Endothelial cell (in vitro differentiated cells): Measurements from ENCODE around the gene SYT15. TPM values are rescaled to one million over a fixed set of nuclear protein-coding genes. Genes with fewer than 3 reads are reported as not detected.
"Not testable (repeated sequence)": the region's sequence is repeated elsewhere in the genome, so short reads cannot be mapped to it uniquely, and the experiment has no call there.

Source experiments
- DNase-seq: peaks from one replicate; pipeline ENCODE4 v3.0.0; 2021; ENCODE audit warnings: low spot score
- H3K27ac Mint-ChIP-seq: one replicate; pipeline ENCODE4 v1.8.0; 2021; ENCODE audit warnings: mixed read lengths, inconsistent platforms; ENCODE audit not compliant: unreplicated experiment
- H3K27me3 Mint-ChIP-seq: one replicate; pipeline ENCODE4 v1.8.0; 2021; ENCODE audit warnings: mild to moderate bottlenecking, moderate library complexity, mixed read lengths, inconsistent platforms; ENCODE audit not compliant: unreplicated experiment
- H3K36me3 Mint-ChIP-seq: one replicate; pipeline ENCODE4 v1.8.0; 2021; ENCODE audit warnings: mild to moderate bottlenecking, low read depth, mixed read lengths, inconsistent platforms; ENCODE audit not compliant: unreplicated experiment
- H3K4me1 Mint-ChIP-seq: one replicate; pipeline ENCODE4 v1.8.0; 2021; ENCODE audit warnings: mild to moderate bottlenecking, mixed read lengths, inconsistent platforms; ENCODE audit not compliant: unreplicated experiment
- H3K4me3 Mint-ChIP-seq: one replicate; pipeline ENCODE4 v1.8.0; 2021; ENCODE audit warnings: mild to moderate bottlenecking, mixed read lengths, inconsistent platforms; ENCODE audit not compliant: unreplicated experiment
- H3K9me3 Mint-ChIP-seq: one replicate; pipeline ENCODE4 v1.8.0; 2021; ENCODE audit warnings: mixed read lengths, inconsistent platforms; ENCODE audit not compliant: unreplicated experiment
- total RNA-seq: library from RNA; stranded (reverse); fragmentation: NEBNext Ultra II Directional; extraction: Animal tissue kit (Norgen Biotek cat#: 25700); gene quantifications from one replicate; pipeline ENCODE4 v1.2.1, GENCODE V29; 2021; ENCODE audit not compliant: unreplicated experiment

Gene SYT15
- total RNA-seq, 1 donor from 2014 or later: 0.77 TPM

DNA sequence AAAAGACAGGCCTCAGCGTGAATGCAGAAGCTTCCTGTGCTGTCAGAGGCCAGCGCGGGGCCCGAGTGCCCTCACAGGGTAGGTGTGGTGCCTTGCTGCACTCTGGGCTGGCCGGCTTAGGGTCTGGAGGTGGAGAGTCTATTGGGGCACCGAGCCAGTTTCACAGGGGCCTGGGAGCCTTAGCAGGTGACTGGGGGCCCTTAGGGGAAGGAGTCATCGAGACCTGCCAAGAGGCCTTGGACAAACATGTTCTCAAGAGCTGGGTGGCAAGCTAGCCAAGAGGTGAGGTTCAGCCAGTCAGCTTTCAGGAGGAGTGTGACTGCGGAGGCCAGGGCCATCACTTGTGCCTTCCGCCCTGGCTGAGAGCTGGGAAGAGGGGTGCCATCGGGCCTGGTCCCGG lies 3.6 kb downstream of the SYT15 start:
- DNase-seq, H3K9me3 Mint-ChIP-seq, H3K4me1 Mint-ChIP-seq, H3K27me3 Mint-ChIP-seq, H3K4me3 Mint-ChIP-seq, H3K27ac Mint-ChIP-seq, H3K36me3 Mint-ChIP-seq: not testable (repeated sequence)

- H3K4me3 Mint-ChIP-seq, H3K36me3 Mint-ChIP-seq, H3K9me3 Mint-ChIP-seq, H3K27me3 Mint-ChIP-seq, DNase-seq, H3K27ac Mint-ChIP-seq, H3K4me1 Mint-ChIP-seq: not testable (repeated sequence)
Observed at GRCh38 chr10:46584196-46584595, 5.3 kb downstream of the SYT15 start.

DNA sequence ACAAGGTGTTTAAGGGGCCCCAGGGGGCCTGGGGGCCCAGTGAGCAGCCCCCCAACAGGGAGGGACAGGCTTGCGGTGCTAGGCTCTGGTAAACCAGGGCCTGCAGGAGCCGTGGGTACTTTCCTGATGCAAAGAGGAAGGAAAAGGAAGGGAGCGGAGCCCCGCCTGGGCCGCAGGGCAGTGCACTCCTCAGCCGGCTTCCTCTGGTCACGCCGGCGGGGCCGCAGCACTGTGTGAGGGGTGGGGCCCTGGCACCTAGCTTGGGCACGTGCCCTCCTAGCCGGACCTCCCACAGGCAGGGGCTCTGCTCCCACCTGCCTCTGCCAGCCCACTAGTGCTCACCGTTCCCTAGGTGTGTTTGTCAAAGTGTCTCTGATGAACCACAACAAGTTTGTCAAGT lies 6.3 kb downstream of the SYT15 start:
- H3K27ac Mint-ChIP-seq, DNase-seq, H3K4me1 Mint-ChIP-seq, H3K27me3 Mint-ChIP-seq, H3K9me3 Mint-ChIP-seq, H3K4me3 Mint-ChIP-seq, H3K36me3 Mint-ChIP-seq: not testable (repeated sequence)

- H3K36me3 Mint-ChIP-seq, H3K4me1 Mint-ChIP-seq, H3K4me3 Mint-ChIP-seq, H3K27me3 Mint-ChIP-seq, DNase-seq, H3K9me3 Mint-ChIP-seq, H3K27ac Mint-ChIP-seq: not testable (repeated sequence)
Observed at GRCh38 chr10:46587546-46587945, 8.6 kb downstream of the SYT15 start.

- H3K27me3 Mint-ChIP-seq, H3K4me1 Mint-ChIP-seq, DNase-seq, H3K27ac Mint-ChIP-seq, H3K4me3 Mint-ChIP-seq, H3K36me3 Mint-ChIP-seq, H3K9me3 Mint-ChIP-seq: not testable (repeated sequence)
Observed at GRCh38 chr10:46588221-46588620, 9.3 kb downstream of the SYT15 start.

DNA sequence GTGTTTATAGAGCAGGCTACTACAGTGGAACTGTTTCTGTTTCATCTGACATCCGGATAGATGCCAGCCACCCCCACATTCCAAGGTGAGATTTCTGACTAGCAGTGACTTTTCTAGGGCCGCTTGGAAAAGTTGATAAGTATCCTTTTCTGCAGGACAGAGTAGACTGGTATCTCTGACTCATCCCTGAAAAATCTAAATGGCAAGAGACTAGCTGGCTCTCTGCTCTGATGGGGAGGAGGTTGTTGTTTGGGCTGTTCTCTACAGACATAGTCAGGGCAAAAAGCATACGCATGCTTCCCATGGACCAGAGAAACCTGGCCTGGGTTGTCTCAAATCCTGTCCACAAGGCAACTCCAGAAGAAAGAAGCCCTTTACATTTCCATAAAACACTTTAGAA lies 10.7 kb downstream of the SYT15 start:
- not testable (repeated sequence) for H3K4me3 Mint-ChIP-seq, H3K27me3 Mint-ChIP-seq, DNase-seq, H3K36me3 Mint-ChIP-seq, H3K27ac Mint-ChIP-seq, H3K9me3 Mint-ChIP-seq, H3K4me1 Mint-ChIP-seq

GRCh38 chr10:46591053-46591452 lies 12.1 kb downstream of the SYT15 start:
- H3K27ac Mint-ChIP-seq, DNase-seq, H3K36me3 Mint-ChIP-seq, H3K27me3 Mint-ChIP-seq, H3K4me1 Mint-ChIP-seq, H3K4me3 Mint-ChIP-seq, H3K9me3 Mint-ChIP-seq: not testable (repeated sequence)

- not testable (repeated sequence) for H3K27ac Mint-ChIP-seq, H3K27me3 Mint-ChIP-seq, H3K4me1 Mint-ChIP-seq, H3K4me3 Mint-ChIP-seq, H3K9me3 Mint-ChIP-seq, DNase-seq, H3K36me3 Mint-ChIP-seq
Observed at GRCh38 chr10:46593307-46593706, 14.4 kb downstream of the SYT15 start.

DNA sequence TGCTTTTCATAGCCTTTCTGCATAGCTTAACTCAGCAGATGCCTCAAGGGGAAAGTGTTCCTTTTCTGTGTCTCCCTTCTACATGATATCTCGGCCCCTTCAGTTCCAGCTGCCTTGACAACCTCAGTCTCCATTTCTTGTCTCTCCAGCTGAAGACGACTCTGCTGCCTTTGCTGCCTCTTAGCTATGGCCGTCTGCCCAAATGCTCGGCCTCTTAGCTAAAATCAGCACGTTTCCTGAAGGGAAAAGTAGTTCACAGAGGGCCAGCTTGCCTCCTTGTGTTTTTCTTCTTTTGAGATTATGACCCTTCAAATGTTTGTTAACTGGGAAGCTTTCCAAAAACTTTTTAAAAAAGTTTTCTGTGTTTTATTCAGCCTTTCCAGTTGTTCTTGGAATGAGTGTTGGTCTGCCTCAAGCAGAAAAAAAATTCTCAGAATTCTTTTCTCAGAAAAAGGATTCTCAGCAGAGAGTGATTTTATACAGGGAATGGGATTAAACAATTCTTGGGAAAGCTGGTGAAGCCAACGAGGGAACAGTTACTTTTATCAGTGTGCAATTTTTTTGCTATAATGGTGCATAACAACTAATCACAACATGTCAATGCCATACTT lies 15.6 kb downstream of the SYT15 start:
- H3K36me3 Mint-ChIP-seq, H3K27me3 Mint-ChIP-seq, H3K9me3 Mint-ChIP-seq, H3K4me3 Mint-ChIP-seq, DNase-seq, H3K4me1 Mint-ChIP-seq, H3K27ac Mint-ChIP-seq: not testable (repeated sequence)

- H3K27ac Mint-ChIP-seq, H3K9me3 Mint-ChIP-seq, H3K27me3 Mint-ChIP-seq, H3K4me3 Mint-ChIP-seq, DNase-seq, H3K4me1 Mint-ChIP-seq, H3K36me3 Mint-ChIP-seq: not testable (repeated sequence)
Observed at GRCh38 chr10:46596570-46596969, 17.6 kb downstream of the SYT15 start.
